ENCODE data around the gene PRR19. TPM values are rescaled to one million over a fixed set of nuclear protein-coding genes. Genes with fewer than 3 reads are reported as not detected.

The PRR19 gene
- total RNA-seq, 1 donor from 2014 or later, result 1.7 TPM

GRCh38 chr19:42279902-42280814, 21.8 kb upstream of the PRR19 start:
- Mint-ChIP-seq H3K27me3 (ENCODE audit: low read depth) (no peaks in the 10 kb centered on the region), H3K27ac (ENCODE audit: unreplicated experiment) (peak overlapping the region; percentile 94)
- TF ChIP-seq, protein P1, sequence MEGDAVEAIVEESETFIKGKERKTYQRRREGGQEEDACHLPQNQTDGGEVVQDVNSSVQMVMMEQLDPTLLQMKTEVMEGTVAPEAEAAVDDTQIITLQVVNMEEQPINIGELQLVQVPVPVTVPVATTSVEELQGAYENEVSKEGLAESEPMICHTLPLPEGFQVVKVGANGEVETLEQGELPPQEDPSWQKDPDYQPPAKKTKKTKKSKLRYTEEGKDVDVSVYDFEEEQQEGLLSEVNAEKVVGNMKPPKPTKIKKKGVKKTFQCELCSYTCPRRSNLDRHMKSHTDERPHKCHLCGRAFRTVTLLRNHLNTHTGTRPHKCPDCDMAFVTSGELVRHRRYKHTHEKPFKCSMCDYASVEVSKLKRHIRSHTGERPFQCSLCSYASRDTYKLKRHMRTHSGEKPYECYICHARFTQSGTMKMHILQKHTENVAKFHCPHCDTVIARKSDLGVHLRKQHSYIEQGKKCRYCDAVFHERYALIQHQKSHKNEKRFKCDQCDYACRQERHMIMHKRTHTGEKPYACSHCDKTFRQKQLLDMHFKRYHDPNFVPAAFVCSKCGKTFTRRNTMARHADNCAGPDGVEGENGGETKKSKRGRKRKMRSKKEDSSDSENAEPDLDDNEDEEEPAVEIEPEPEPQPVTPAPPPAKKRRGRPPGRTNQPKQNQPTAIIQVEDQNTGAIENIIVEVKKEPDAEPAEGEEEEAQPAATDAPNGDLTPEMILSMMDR (IDR thresholded peaks at IDR 0.05), result peak; percentile 99

DNA sequence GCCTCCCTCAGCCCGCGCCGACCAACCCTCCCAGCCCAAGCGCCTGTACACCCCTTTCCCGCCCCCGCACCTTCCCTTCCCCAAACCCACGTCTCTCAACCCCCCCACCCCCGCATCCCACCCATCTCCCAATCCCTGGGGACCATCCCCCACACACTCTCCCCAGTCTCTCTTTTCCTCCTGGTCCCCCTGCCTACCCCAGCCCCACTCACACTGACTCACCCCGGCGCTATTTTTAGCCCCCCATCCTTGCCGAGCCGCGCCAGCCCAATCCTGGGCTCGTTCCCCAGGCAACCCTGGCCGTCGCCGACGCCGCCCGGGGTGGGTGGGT, 21.2 kb upstream of the PRR19 start:
- H3K9me3 Mint-ChIP-seq (ENCODE audit: low read depth), result no peaks in the 10 kb centered on the region
- no peaks in the 10 kb centered on the region for H3K27me3 Mint-ChIP-seq (ENCODE audit: low read depth)
- peak overlapping the region; percentile 75 for H3K4me3 Mint-ChIP-seq (ENCODE audit: unreplicated experiment)
- peaks cover 50% of the 10 kb centered on the region for H3K4me1 Mint-ChIP-seq (ENCODE audit: low read depth)
- TF ChIP-seq, protein P1 (IDR thresholded peaks at IDR 0.05), result no peak
- no peak overlapping the region for H3K27ac Mint-ChIP-seq (ENCODE audit: unreplicated experiment)
- H3K36me3 Mint-ChIP-seq (ENCODE audit: low read depth), result peaks cover 3% of the 10 kb centered on the region
- no peak for DNase-seq (ENCODE audit: low spot score)

More at GRCh38 chr19:42279902-42280814, 21.8 kb upstream of the PRR19 start:
- peak; percentile 99 for DNase-seq (ENCODE audit: low spot score)
- Mint-ChIP-seq H3K36me3 (ENCODE audit: low read depth) (peaks cover 5% of the 10 kb centered on the region), H3K4me1 (ENCODE audit: low read depth) (peaks cover 48% of the 10 kb centered on the region), H3K4me3 (ENCODE audit: unreplicated experiment) (peak overlapping the region; percentile 79), H3K9me3 (ENCODE audit: low read depth) (no peaks in the 10 kb centered on the region)

DNA sequence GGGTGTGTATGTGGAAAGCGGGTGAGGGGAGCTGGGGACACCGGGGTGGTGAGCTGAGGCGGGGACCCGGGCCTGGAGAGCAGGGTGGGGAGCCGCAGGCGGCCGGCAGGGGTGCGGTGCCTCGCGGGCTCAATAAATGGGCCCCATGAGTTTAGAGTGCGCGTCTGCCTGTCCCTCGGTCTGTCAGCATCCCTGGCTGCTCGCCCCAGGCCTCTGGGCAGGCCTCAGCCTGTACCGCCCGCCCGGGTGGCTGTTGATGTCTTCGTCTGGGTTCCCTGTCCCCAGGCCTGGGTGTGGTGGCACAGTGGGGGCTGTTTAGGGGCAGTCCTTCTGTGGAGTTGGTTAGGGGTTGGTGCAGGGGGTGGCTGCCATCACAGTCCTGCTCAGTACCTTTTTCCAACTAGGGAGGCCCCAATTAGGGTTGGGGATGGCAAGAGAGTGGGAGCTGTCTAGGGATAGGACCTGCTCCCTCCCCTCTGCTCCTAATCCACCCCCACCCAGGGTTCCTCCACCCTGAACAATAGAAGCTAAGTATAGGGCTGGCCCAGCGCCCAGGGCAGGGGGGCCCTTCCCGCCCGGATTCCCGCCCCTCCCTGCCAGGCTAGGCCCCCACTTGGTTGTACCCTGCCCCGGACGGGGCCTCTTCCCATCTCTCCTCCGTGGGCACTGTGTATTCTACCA, 20.6 kb upstream of the PRR19 start:
- peaks cover 50% of the 10 kb centered on the region for H3K4me1 Mint-ChIP-seq (ENCODE audit: low read depth)
- TF ChIP-seq, protein P1 (IDR thresholded peaks at IDR 0.05), result peak; percentile 30
- H3K27me3 Mint-ChIP-seq (ENCODE audit: low read depth), result no peaks in the 10 kb centered on the region
- peaks cover 2% of the 10 kb centered on the region for H3K36me3 Mint-ChIP-seq (ENCODE audit: low read depth)
- no peak for DNase-seq (ENCODE audit: low spot score)
- no peak overlapping the region for H3K27ac Mint-ChIP-seq (ENCODE audit: unreplicated experiment)
- no peaks in the 10 kb centered on the region for H3K9me3 Mint-ChIP-seq (ENCODE audit: low read depth)
- peak overlapping the region; percentile 75 for H3K4me3 Mint-ChIP-seq (ENCODE audit: unreplicated experiment)

GRCh38 chr19:42281827-42282762, 19.8 kb upstream of the PRR19 start:
- no peak for DNase-seq (ENCODE audit: low spot score)
- TF ChIP-seq, protein P1 (IDR thresholded peaks at IDR 0.05), result no peak
- H3K4me3 Mint-ChIP-seq (ENCODE audit: unreplicated experiment), result peak overlapping the region; percentile 75
- H3K4me1 Mint-ChIP-seq (ENCODE audit: low read depth), result peaks cover 46% of the 10 kb centered on the region
- H3K27ac Mint-ChIP-seq (ENCODE audit: unreplicated experiment), result no peak overlapping the region
- no peaks in the 10 kb centered on the region for H3K27me3 Mint-ChIP-seq (ENCODE audit: low read depth)
- H3K9me3 Mint-ChIP-seq (ENCODE audit: low read depth), result no peaks in the 10 kb centered on the region
- peaks cover 2% of the 10 kb centered on the region for H3K36me3 Mint-ChIP-seq (ENCODE audit: low read depth)
